Neural progenitor cell (in vitro differentiated cells): ENCODE results near the gene RTN4R. TPM values are rescaled to one million over a fixed set of nuclear protein-coding genes. Genes with fewer than 3 reads are reported as not detected.
"Not testable (repeated sequence)": the region's sequence is repeated elsewhere in the genome, so short reads cannot be mapped to it uniquely, and the experiment has no call there.

Experiments used
- DNase-seq: peaks from one replicate; pipeline ENCODE4 v3.0.0-alpha.2; 2016; ENCODE audit warnings: low spot score
- H2AFZ ChIP-seq: fragments of 200-600 bp; sonication (generic); replicated peaks from 2 replicates; pipeline ENCODE4 v1.6.1; 2016; ENCODE audit warnings: antibody characterized with exemption
- H3F3A ChIP-seq: fragments of 200-600 bp; sonication (generic); 2 replicates; pipeline ENCODE4 v1.6.1; 2016; ENCODE audit warnings: antibody characterized with exemption, low read depth
- H3K27ac ChIP-seq: fragments of 200-600 bp; sonication (generic); 2 replicates; pipeline ENCODE4 v1.5.1; 2016; ENCODE audit warnings: mild to moderate bottlenecking
- H3K27me3 ChIP-seq: fragments of 200-600 bp; sonication (generic); 2 replicates; pipeline ENCODE4 v1.6.1; 2016; ENCODE audit warnings: mild to moderate bottlenecking, moderate library complexity
- H3K36me3 ChIP-seq: fragments of 200-600 bp; sonication (generic); 2 replicates; pipeline ENCODE4 v1.5.1; 2016
- H3K4me1 ChIP-seq: fragments of 200-600 bp; sonication (generic); 2 replicates; pipeline ENCODE4 v1.6.1; 2016; ENCODE audit warnings: mixed run types
- H3K4me2 ChIP-seq: fragments of 200-600 bp; sonication (generic); 2 replicates; pipeline ENCODE4 v1.6.1; 2016
- H3K4me3 ChIP-seq: fragments of 200-600 bp; sonication (generic); 2 replicates; pipeline ENCODE4 v1.5.1; 2016
- H3K79me2 ChIP-seq: fragments of 200-600 bp; sonication (generic); 2 replicates; pipeline ENCODE4 v1.6.1; 2016; ENCODE audit warnings: low read depth
- H3K9ac ChIP-seq: fragments of 200-600 bp; sonication (generic); 2 replicates; pipeline ENCODE4 v1.6.1; 2016
- H3K9me3 ChIP-seq: fragments of 200-600 bp; sonication (generic); 2 replicates; pipeline ENCODE4 v1.5.1; 2016; ENCODE audit warnings: low read depth
- H4K20me1 ChIP-seq: fragments of 200-600 bp; sonication (generic); 2 replicates; pipeline ENCODE4 v1.6.1; 2016; ENCODE audit warnings: low read depth
- H3K27ac Mint-ChIP-seq: 3 replicates; pipeline ENCODE4 v1.8.0; 2021; ENCODE audit warnings: mixed read lengths
- H3K27me3 Mint-ChIP-seq: 2 replicates; pipeline ENCODE4 v1.8.0; 2022; ENCODE audit warnings: low read depth, mild to moderate bottlenecking, inconsistent platforms, moderate library complexity, mixed read lengths; ENCODE audit not compliant: insufficient read depth
- H3K36me3 Mint-ChIP-seq: 3 replicates; pipeline ENCODE4 v1.8.0; 2021; ENCODE audit warnings: mixed read lengths
- H3K4me1 Mint-ChIP-seq: 3 replicates; pipeline ENCODE4 v1.8.0; 2021; ENCODE audit warnings: mixed read lengths
- H3K4me3 Mint-ChIP-seq: 3 replicates; pipeline ENCODE4 v1.8.0; 2021; ENCODE audit warnings: mild to moderate bottlenecking, moderate library complexity, mixed read lengths
- H3K9me3 Mint-ChIP-seq: 3 replicates; pipeline ENCODE4 v1.8.0; 2020; ENCODE audit warnings: mixed read lengths
- EZH2 ChIP-seq: fragments of 200-600 bp; sonication (generic); IDR thresholded peaks from 2 replicates; pipeline ENCODE4 v1.6.1; 2017; ENCODE audit warnings: antibody characterized with exemption, mild to moderate bottlenecking, moderate library complexity
- EZH2phosphoT487 ChIP-seq: fragments of 200-600 bp; sonication (generic); IDR thresholded peaks from 2 replicates; pipeline ENCODE4 v1.6.1; 2017; ENCODE audit warnings: antibody characterized with exemption
- total RNA-seq: library from RNA; depleted of rRNA; stranded (reverse); fragments of >200 nt; gene quantifications from 2 replicates; pipeline ENCODE4 v1.2.3, GENCODE V29; 2015; ENCODE audit warnings: low replicate concordance
- TF ChIP-seq, protein P1 (sequence below): fragments of 200-600 bp; sonication (generic); IDR thresholded peaks from 2 replicates; pipeline ENCODE4 v1.5.1; 2017; ENCODE audit warnings: antibody characterized with exemption, mild to moderate bottlenecking

RTN4R gene
- total RNA-seq, 1 donor from 2014 or later: 6.3 TPM

DNA sequence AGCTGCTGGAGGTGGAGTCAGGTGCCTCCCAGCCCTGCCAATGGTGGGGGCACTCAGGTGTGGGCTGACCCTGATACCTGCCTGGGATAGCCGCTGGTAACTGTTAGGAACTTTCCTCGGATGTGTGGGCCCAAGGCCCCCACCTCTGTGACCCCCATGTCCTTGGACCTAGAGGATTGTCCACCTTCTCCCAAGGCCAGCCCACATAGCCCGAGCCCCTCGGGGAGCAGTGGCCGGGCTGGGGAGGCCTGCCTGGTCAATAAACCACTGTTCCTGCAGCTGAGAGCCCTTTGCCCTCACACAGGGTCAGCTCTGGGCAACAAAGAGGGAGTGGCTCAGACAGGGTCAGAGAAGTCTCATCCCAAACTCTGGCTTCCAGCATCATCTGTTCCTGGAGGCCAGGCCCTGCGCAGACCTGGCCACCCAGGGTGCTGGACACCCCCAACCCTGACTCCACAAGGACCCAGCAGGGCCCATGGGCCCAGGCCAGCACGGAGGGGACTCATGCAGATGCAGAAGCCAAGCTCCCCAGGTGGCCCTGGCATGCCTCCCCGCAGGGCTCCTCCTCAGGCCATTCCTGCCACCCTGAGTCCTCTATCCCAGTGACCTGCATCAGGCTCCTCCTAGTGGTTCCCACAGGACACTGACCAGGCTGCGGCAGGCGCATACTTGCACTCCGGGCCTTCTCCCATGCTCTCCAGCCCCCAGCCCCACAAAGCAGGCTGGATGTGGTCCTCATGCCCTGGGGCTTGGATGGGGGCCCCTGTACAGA, 45.4 kb upstream of the RTN4R start:
- DNase-seq: peak; percentile 27
- H3K9me3 ChIP-seq, H3K4me3 Mint-ChIP-seq, H3K27ac Mint-ChIP-seq, H3K36me3 Mint-ChIP-seq, H2AFZ ChIP-seq, H3K27me3 Mint-ChIP-seq, H3K4me1 ChIP-seq, H3K4me2 ChIP-seq, H3K27ac ChIP-seq, H3K4me3 ChIP-seq, H3K27me3 ChIP-seq, H3K9ac ChIP-seq, H3F3A ChIP-seq, H3K9me3 Mint-ChIP-seq, H3K36me3 ChIP-seq: not testable (repeated sequence)
- peaks cover 34% of the 10 kb centered on the region for H4K20me1 ChIP-seq
- TF ChIP-seq, protein P1, sequence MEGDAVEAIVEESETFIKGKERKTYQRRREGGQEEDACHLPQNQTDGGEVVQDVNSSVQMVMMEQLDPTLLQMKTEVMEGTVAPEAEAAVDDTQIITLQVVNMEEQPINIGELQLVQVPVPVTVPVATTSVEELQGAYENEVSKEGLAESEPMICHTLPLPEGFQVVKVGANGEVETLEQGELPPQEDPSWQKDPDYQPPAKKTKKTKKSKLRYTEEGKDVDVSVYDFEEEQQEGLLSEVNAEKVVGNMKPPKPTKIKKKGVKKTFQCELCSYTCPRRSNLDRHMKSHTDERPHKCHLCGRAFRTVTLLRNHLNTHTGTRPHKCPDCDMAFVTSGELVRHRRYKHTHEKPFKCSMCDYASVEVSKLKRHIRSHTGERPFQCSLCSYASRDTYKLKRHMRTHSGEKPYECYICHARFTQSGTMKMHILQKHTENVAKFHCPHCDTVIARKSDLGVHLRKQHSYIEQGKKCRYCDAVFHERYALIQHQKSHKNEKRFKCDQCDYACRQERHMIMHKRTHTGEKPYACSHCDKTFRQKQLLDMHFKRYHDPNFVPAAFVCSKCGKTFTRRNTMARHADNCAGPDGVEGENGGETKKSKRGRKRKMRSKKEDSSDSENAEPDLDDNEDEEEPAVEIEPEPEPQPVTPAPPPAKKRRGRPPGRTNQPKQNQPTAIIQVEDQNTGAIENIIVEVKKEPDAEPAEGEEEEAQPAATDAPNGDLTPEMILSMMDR: peak; percentile 22
- H3K4me1 Mint-ChIP-seq: peaks cover 17% of the 10 kb centered on the region
- H3K79me2 ChIP-seq: peaks cover 20% of the 10 kb centered on the region

DNA sequence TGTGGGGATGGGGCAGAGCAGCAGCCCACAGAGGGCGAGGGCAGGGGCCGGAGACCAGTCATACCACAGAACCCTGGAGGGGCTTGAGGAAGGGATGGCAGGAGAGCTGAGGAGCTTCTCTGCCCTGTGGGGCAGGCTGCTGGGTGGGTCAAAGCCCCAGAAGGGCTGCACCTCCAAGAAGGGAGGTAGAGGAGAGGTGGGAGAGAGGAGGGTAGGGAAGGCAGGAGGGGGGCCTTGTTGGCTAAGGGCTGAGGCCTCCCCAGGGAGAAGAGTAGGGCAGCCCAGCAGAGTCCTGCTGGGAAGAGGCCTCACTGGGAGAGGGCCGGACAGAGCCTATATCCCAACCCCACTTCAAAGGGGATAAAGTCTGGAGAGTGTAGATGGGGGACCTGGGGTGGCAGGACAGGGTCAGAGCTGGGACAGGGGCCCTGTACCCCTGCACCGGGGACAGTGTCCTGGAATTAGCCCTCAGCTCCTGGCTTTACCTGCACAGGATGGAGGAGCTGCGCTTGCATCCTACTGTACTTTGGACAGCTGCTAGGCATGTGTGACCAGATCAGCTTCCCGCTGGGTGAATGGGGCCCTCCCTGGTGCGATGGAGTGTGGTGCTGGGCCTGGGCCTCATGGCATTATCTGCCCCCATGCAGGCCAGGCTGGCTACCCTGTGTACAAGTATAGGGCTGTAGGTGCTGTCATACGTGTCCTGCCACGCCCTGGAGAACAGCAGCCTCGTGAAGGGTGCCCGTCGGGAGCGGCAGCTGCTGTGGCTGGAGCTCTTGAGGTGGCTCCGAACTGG, 44.5 kb upstream of the RTN4R start:
- TF ChIP-seq, protein P1: no peak
- TF ChIP-seq EZH2phosphoT487: no peak
- no peak for TF ChIP-seq EZH2
- H3F3A ChIP-seq: no peaks in the 10 kb centered on the region
- DNase-seq: peak; percentile 0
- Mint-ChIP-seq H3K4me3 (no peak overlapping the region), H3K27me3 (no peaks in the 10 kb centered on the region), H3K27ac (no peak overlapping the region), H3K9me3 (no peaks in the 10 kb centered on the region), H3K4me1 (peaks cover 10% of the 10 kb centered on the region), H3K36me3 (no peaks in the 10 kb centered on the region)
- peaks cover 12% of the 10 kb centered on the region for H3K79me2 ChIP-seq
- no peak overlapping the region for H2AFZ ChIP-seq
- H3K9me3 ChIP-seq: no peaks in the 10 kb centered on the region
- H3K4me2 ChIP-seq: no peak overlapping the region
- H3K9ac ChIP-seq: no peak overlapping the region
- H3K27me3 ChIP-seq: no peaks in the 10 kb centered on the region
- H3K4me1 ChIP-seq: no peaks in the 10 kb centered on the region
- no peak overlapping the region for H3K4me3 ChIP-seq
- H4K20me1 ChIP-seq: peaks cover 26% of the 10 kb centered on the region
- no peaks in the 10 kb centered on the region for H3K36me3 ChIP-seq
- H3K27ac ChIP-seq: no peak overlapping the region

DNA sequence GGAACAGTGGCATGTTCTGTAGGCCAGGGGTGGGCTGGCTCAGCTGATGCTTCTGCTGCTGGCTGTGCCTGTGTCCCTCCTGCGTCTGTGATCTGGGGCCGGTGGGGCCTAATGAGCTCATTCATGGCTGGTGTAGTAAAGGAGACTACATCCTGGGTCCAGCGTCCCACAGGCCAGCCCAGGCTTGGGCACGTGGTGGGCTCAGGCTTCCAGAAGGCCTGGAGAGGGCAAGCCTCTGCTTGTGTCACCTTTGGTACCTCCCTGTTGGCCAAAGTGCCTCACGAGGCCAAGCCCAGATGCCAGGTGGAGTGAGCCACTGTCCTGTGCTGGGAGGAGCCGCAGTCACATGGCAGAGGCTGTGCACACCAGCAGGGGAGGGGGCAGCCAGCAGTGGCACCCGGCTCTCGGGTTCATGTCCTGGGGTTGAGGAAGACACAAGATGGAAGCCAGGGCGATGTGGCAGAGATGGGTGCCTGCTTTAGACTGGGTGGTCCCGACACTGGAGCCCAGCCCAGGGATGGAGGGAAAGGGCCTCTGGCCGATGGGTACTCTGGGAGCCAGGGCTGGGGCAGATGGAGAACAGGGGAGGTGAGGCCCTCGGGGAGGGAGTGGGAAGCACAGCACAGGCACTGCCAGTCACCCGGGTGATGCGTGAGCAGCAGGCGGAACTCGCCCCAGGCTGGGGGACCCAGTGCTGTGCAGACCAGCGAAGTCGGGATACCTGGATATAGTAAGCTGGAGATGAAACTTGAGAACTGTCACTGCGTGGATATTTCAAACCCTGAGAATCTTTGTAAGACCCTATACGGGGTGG, 43.3 kb upstream of the RTN4R start:
- H2AFZ ChIP-seq, H3K36me3 ChIP-seq, H3K36me3 Mint-ChIP-seq, H3K27me3 ChIP-seq, H3K27ac Mint-ChIP-seq, H3F3A ChIP-seq, H3K9ac ChIP-seq, H3K9me3 ChIP-seq, H3K4me1 Mint-ChIP-seq, H3K4me1 ChIP-seq, H3K4me2 ChIP-seq, H3K79me2 ChIP-seq, H3K4me3 Mint-ChIP-seq, DNase-seq, H3K9me3 Mint-ChIP-seq, H3K27ac ChIP-seq, H3K27me3 Mint-ChIP-seq, H3K4me3 ChIP-seq: not testable (repeated sequence)
- H4K20me1 ChIP-seq: peaks cover 16% of the 10 kb centered on the region

DNA sequence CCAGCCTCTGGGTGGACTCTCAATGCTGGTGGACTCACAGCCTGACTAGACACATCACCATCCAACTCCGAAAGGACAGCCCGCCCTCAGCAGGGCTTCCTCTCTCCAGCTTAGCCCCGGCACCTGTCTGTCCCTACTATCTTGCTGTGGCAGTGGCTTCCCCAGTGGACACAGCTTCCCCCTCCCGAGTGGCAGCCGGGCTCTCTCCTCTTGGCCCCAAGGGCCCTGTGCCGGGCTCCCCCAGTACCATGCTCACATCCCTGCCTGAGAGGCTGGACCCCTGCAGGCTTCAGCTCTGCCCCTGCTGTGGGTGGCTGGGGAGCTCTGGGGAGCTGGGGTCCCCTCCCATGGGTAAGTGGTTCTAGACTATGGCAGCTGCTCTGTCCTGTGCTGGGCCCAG, 42.7 kb upstream of the RTN4R start:
- H3K27me3 Mint-ChIP-seq, H3K36me3 ChIP-seq, H3K4me2 ChIP-seq, H3K27me3 ChIP-seq, DNase-seq, H3K27ac ChIP-seq, H3K4me1 Mint-ChIP-seq, H3K79me2 ChIP-seq, H3K4me1 ChIP-seq, H3K27ac Mint-ChIP-seq, H3K4me3 Mint-ChIP-seq, H3K9ac ChIP-seq, H3K36me3 Mint-ChIP-seq, H2AFZ ChIP-seq, H3K9me3 ChIP-seq, H3F3A ChIP-seq, H3K4me3 ChIP-seq, H3K9me3 Mint-ChIP-seq: not testable (repeated sequence)
- H4K20me1 ChIP-seq: peaks cover 11% of the 10 kb centered on the region

DNA sequence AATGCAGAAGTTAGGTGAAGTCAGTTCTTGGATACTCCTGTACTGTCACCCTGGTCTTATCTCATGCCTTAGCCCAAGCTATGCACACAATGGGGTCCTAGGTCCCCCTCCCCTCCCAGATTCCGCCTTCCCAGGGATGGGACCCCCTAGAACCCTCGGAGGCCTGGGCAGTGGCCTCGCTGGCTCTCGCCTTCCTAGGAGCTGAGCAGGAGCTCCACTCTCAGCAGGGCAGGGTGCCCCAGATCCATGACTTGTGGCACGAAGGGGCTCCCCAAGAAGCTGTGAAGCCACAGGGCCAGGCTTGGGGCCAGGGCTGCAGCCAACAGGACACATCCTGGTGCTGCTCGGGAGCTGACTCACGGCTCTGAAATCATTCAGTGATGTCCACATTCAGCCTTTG, 42.1 kb upstream of the RTN4R start:
- not testable (repeated sequence) for H3K4me1 ChIP-seq, H3K4me3 ChIP-seq, H3K27me3 ChIP-seq, H2AFZ ChIP-seq, H3K9me3 Mint-ChIP-seq, H3K9me3 ChIP-seq, H3K27ac Mint-ChIP-seq, H3K36me3 Mint-ChIP-seq, H3K27ac ChIP-seq, DNase-seq, H3K4me1 Mint-ChIP-seq, H3K79me2 ChIP-seq, H3K36me3 ChIP-seq, H3F3A ChIP-seq, H3K27me3 Mint-ChIP-seq, H3K9ac ChIP-seq, H3K4me3 Mint-ChIP-seq, H4K20me1 ChIP-seq, H3K4me2 ChIP-seq
